ENCODE results near the gene CIITA. TPM values are rescaled to one million over a fixed set of nuclear protein-coding genes. Genes with fewer than 3 reads are reported as not detected.

CIITA gene
- total RNA-seq, 1 experiment from 2014 or later: not detected

- Histone ChIP-seq H3K79me1 (ENCODE audit: insufficient read depth, low read depth, low read length, poor library complexity, severe bottlenecking) (peaks cover 3% of the 10 kb centered on the region), H2AK5ac (ENCODE audit: insufficient read length, low read length) (no peak overlapping the region), H3K79me2 (ENCODE audit: insufficient read depth, low read length) (no peaks in the 10 kb centered on the region; the same call in 1 of the 2 replicates), H3K27ac (ENCODE audit: insufficient read length, low read depth, low read length) (no peak overlapping the region), H2BK20ac (ENCODE audit: low read depth, low read length, poor library complexity, severe bottlenecking) (no peak overlapping the region), H2BK12ac (ENCODE audit: insufficient read length, low read depth, low read length) (no peak overlapping the region), H3K4ac (ENCODE audit: low read depth, low read length) (no peak overlapping the region), H3K18ac (ENCODE audit: insufficient read length, low read depth, low read length) (no peak overlapping the region), H3K14ac (ENCODE audit: insufficient read depth, low read length) (no peak overlapping the region), H3K23ac (ENCODE audit: insufficient read length, low read depth, low read length) (no peak overlapping the region), H2BK120ac (ENCODE audit: low read depth, low read length, poor library complexity, severe bottlenecking) (no peak overlapping the region), H4K91ac (ENCODE audit: insufficient read length, low read depth, low read length) (no peak overlapping the region), H4K8ac (replicated peaks; ENCODE audit: insufficient read length, low read depth, low read length) (no peak overlapping the region), H3K9me3 (ENCODE audit: control insufficient read depth, low read depth, low read length) (no peaks in the 10 kb centered on the region), H3K4me2 (ENCODE audit: insufficient read depth, insufficient read length, low read length) (no peak overlapping the region), H3T11ph (ENCODE audit: low read length) (no peak overlapping the region), H2BK5ac (ENCODE audit: insufficient read length, low read length) (no peak overlapping the region), H2BK15ac (ENCODE audit: low read depth, low read length) (no peak overlapping the region), H3K9ac (ENCODE audit: extremely low read depth, insufficient read length, low read length) (no peak overlapping the region), H3K23me2 (ENCODE audit: insufficient read length, low read depth, low read length, poor library complexity, severe bottlenecking) (no peaks in the 10 kb centered on the region), H3K27me3 (ENCODE audit: insufficient read depth, low read length) (no peaks in the 10 kb centered on the region), H2AFZ (ENCODE audit: low read length) (no peak overlapping the region), H3K4me1 (ENCODE audit: insufficient read depth, low read length) (no peaks in the 10 kb centered on the region), H4K5ac (ENCODE audit: insufficient read length, low read depth, low read length) (no peak overlapping the region), H3K56ac (ENCODE audit: insufficient read length, low read depth, low read length) (no peak overlapping the region), H4K20me1 (ENCODE audit: control insufficient read depth, insufficient read depth, insufficient read length) (no peaks in the 10 kb centered on the region)
- Mint-ChIP-seq H3K4me3 (no peak overlapping the region), H3K4me1 (peaks cover 3 to 6% of the 10 kb centered on the region in 2 experiments), H3K9me3 (no peaks in the 10 kb centered on the region), H3K27ac (peak overlapping the region in 1 of 3 experiments; percentile 4; a peak in 1 of 7 replicates), H3K36me3 (ENCODE audit: insufficient read depth in 1 of 3, low read depth in 3 of 3) (peaks cover 7 to 24% (median 15%) of the 10 kb centered on the region in 3 experiments; a peak in 6 of 7 replicates), H3K27me3 (ENCODE audit: low read depth) (no peaks in the 10 kb centered on the region)
- no CpG with 5 or more reads among the region's 13 CpGs for WGBS (ENCODE audit: extremely low coverage, insufficient read length, low lambda C conversion rate)
- no peak for TF ChIP-seq CTCF (conservative IDR thresholded peaks at IDR 0.05)
- DNase-seq: no peak
Measured at GRCh38 chr16:10934325-10935107, 57.5 kb downstream of the CIITA start.
